Measurements from ENCODE around the gene ATP4A.
"Not testable (repeated sequence)": the region's sequence is repeated elsewhere in the genome, so short reads cannot be mapped to it uniquely, and the experiment has no call there.

Gene ATP4A

GRCh38 chr19:35601971-35602370 is 38.5 kb upstream of the ATP4A start:
- no peak for DNase-seq (ENCODE audit: extremely low read depth, low read depth)
- TF ChIP-seq CTCF (IDR thresholded peaks at IDR 0.05; ENCODE audit: low read depth, low read length): no peak

- no peak for DNase-seq (ENCODE audit: extremely low read depth, low read depth)
- no peak for TF ChIP-seq CTCF (IDR thresholded peaks at IDR 0.05; ENCODE audit: low read depth, low read length)
Measured at GRCh38 chr19:35596366-35596999, 33.0 kb upstream of the ATP4A start.

DNA sequence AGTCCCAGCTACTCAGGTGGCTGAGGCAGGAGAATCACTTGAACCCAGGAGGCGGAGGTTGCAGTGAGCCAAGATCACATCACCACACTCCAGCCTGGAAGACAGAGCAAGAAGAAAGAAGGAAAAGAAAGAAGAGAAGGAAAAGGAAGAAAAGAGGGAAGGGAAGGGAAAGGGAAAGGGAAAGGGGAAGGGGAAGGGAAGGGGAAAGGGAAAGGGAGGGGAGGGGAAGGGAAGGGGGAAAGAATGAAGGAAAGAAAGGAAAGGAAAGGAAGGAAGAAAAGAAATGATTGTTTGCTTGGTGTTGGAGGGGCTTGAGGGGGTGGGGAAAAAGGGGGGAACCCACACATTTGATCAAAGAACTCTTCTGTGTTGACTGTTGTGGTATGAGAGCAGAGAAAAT is 32.5 kb upstream of the ATP4A start:
- TF ChIP-seq CTCF (IDR thresholded peaks at IDR 0.05; ENCODE audit: low read depth, low read length): no peak
- no peak for DNase-seq (ENCODE audit: extremely low read depth, low read depth)

DNA sequence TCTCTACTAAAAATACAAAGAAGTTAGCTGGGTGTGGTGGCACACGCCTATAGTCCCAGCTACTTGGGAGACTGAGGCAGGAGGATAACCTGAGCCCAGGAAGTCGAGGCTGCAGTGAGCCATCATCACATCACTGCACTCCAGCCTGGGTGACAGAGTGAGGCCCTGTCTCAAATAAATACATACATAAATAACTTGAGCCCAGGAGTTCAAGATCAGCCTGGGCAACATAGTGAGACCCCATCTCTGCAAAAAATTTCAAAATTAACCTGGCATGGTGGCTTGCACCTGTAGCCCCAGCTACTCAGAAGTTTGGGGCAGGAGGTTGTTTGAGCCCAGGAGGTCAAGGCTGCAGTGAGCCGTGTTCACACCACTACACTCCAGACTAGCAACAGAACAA is 31.6 kb upstream of the ATP4A start:
- not testable (repeated sequence) for DNase-seq (ENCODE audit: extremely low read depth, low read depth)

- peak; percentile 46 for TF ChIP-seq CTCF (IDR thresholded peaks at IDR 0.05; ENCODE audit: low read depth, low read length)
- DNase-seq (ENCODE audit: extremely low read depth, low read depth): no peak
Measured at GRCh38 chr19:35592226-35592625, 28.8 kb upstream of the ATP4A start.

- DNase-seq (ENCODE audit: extremely low read depth, low read depth): no peak
- no peak for TF ChIP-seq CTCF (IDR thresholded peaks at IDR 0.05; ENCODE audit: low read depth, low read length)
Measured at GRCh38 chr19:35590875-35591274, 27.4 kb upstream of the ATP4A start.

- DNase-seq (ENCODE audit: extremely low read depth, low read depth): no peak
- TF ChIP-seq CTCF (IDR thresholded peaks at IDR 0.05; ENCODE audit: low read depth, low read length): no peak
Measured at GRCh38 chr19:35587321-35587720, 23.9 kb upstream of the ATP4A start.

- TF ChIP-seq CTCF (IDR thresholded peaks at IDR 0.05; ENCODE audit: low read depth, low read length): no peak
Measured at GRCh38 chr19:35585848-35586247, 22.4 kb upstream of the ATP4A start, which contains the start of gene PMIS2. Gene PMIS2, plus strand, starts transcription at chr19:35586173. Its CDS starts 87 bp downstream, at chr19:35586260.

More at GRCh38 chr19:35585848-35586247, 22.4 kb upstream of the ATP4A start, which contains the start of gene PMIS2:
- no peak for DNase-seq (ENCODE audit: extremely low read depth, low read depth)
